ENCODE data around the gene CYTH1. TPM values are rescaled to one million over a fixed set of nuclear protein-coding genes. Genes with fewer than 3 reads are reported as not detected.

Gene CYTH1
- total and polyA plus RNA-seq, 5 donors from 2014 or later = 202 to 487 (median 206) TPM

DNA sequence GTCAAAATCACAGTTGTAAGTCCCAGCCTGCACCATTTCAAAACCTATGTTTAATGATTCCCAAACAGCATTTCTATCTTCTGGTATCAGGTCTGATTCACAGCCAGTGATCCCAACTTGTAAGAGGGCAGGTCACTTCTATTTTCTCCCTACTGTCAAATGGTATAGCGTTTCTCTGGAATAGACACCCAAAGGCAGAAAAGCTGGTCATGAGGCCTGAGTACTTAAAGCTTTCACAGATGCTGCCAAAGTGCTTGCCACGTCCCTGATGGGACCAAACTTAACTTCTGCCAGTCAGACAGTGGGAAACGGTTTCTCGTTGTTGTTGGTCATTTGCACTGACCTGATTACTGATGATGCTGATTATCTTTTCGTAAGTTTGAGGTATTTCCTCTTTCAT lies 43.4 kb downstream of the CYTH1 start:
- H3K27ac Mint-ChIP-seq = peak overlapping the region in 2 of 3 donors; percentile 70 to 88
- no peak for DNase-seq
- H3K27ac ChIP-seq (ENCODE audit: insufficient read depth, low read length, poor library complexity, severe bottlenecking) = no peak overlapping the region
- peaks cover 96% of the 10 kb centered on the region for H3K4me1 ChIP-seq (ENCODE audit: control insufficient read depth, insufficient read depth, low read length, poor library complexity, severe bottlenecking)
- peaks cover 39 to 94% (median 75%) of the 10 kb centered on the region in 4 donors for H3K4me1 Mint-ChIP-seq
- peak overlapping the region; percentile 38 for H3K4me3 ChIP-seq (ENCODE audit: low read depth, low read length)
- H3K9me3 ChIP-seq (ENCODE audit: control insufficient read depth in 2 of 2, low read length in 2 of 2) = no peaks in the 10 kb centered on the region
- H3K27me3 ChIP-seq (ENCODE audit: control insufficient read depth, insufficient read depth, low read length) = no peaks in the 10 kb centered on the region
- H3K36me3 ChIP-seq (ENCODE audit: control insufficient read depth, insufficient read depth, low read length) = peaks cover 24% of the 10 kb centered on the region
- peaks cover 0 to 2% (median 0%) of the 10 kb centered on the region in 7 donors for H3K9me3 Mint-ChIP-seq
- no peaks in the 10 kb centered on the region for H3K27me3 Mint-ChIP-seq
- ATAC-seq (ENCODE audit: low read depth in 2 of 2) = no peak
- peaks cover 20% of the 10 kb centered on the region for H3K36me3 Mint-ChIP-seq
- H3K4me3 Mint-ChIP-seq = peak overlapping the region; percentile 14 to 90 (median 86)

- H3K27ac ChIP-seq (ENCODE audit: insufficient read depth, low read length, poor library complexity, severe bottlenecking) = no peak overlapping the region
- H3K36me3 Mint-ChIP-seq = peaks cover 22% of the 10 kb centered on the region
- DNase-seq (no peak), ATAC-seq (ENCODE audit: low read depth in 2 of 2) (no peak)
- peaks cover 96% of the 10 kb centered on the region for H3K4me1 ChIP-seq (ENCODE audit: control insufficient read depth, insufficient read depth, low read length, poor library complexity, severe bottlenecking)
- H3K27ac Mint-ChIP-seq = no peak overlapping the region
- H3K4me3 Mint-ChIP-seq = peak overlapping the region; percentile 87 to 97 (median 92)
- H3K27me3 Mint-ChIP-seq = no peaks in the 10 kb centered on the region
- no peaks in the 10 kb centered on the region for H3K27me3 ChIP-seq (ENCODE audit: control insufficient read depth, insufficient read depth, low read length)
- H3K36me3 ChIP-seq (ENCODE audit: control insufficient read depth, insufficient read depth, low read length) = peaks cover 23% of the 10 kb centered on the region
- H3K4me1 Mint-ChIP-seq = peaks cover 42 to 94% (median 76%) of the 10 kb centered on the region in 4 donors
- no peaks in the 10 kb centered on the region for H3K9me3 ChIP-seq (ENCODE audit: control insufficient read depth in 2 of 2, low read length in 2 of 2)
- peaks cover 0 to 2% (median 0%) of the 10 kb centered on the region in 7 donors for H3K9me3 Mint-ChIP-seq
- H3K4me3 ChIP-seq (ENCODE audit: low read depth, low read length) = peak overlapping the region; percentile 88
These were observed 43.8 kb downstream of the CYTH1 start for GRCh38 chr17:78738278-78738677.

GRCh38 chr17:78737332-78737731 lies 44.7 kb downstream of the CYTH1 start:
- Mint-ChIP-seq H3K36me3 (peaks cover 21% of the 10 kb centered on the region), H3K4me3 (peak overlapping the region; percentile 87 to 97 (median 92)), H3K9me3 (peaks cover 0 to 2% (median 0%) of the 10 kb centered on the region in 7 donors), H3K27ac (peak overlapping the region; percentile 88 to 99 (median 94)), H3K4me1 (peaks cover 39 to 93% (median 76%) of the 10 kb centered on the region in 4 donors), H3K27me3 (no peaks in the 10 kb centered on the region)
- no peaks in the 10 kb centered on the region for H3K9me3 ChIP-seq (ENCODE audit: control insufficient read depth in 2 of 2, low read length in 2 of 2)
- DNase-seq (no peak), ATAC-seq (ENCODE audit: low read depth in 2 of 2) (no peak)
- H3K27ac ChIP-seq (ENCODE audit: insufficient read depth, low read length, poor library complexity, severe bottlenecking) = peak overlapping the region; percentile 74
- H3K27me3 ChIP-seq (ENCODE audit: control insufficient read depth, insufficient read depth, low read length) = no peaks in the 10 kb centered on the region
- peaks cover 18% of the 10 kb centered on the region for H3K36me3 ChIP-seq (ENCODE audit: control insufficient read depth, insufficient read depth, low read length)
- H3K4me1 ChIP-seq (ENCODE audit: control insufficient read depth, insufficient read depth, low read length, poor library complexity, severe bottlenecking) = peaks cover 96% of the 10 kb centered on the region
- H3K4me3 ChIP-seq (ENCODE audit: low read depth, low read length) = peak overlapping the region; percentile 88

DNA sequence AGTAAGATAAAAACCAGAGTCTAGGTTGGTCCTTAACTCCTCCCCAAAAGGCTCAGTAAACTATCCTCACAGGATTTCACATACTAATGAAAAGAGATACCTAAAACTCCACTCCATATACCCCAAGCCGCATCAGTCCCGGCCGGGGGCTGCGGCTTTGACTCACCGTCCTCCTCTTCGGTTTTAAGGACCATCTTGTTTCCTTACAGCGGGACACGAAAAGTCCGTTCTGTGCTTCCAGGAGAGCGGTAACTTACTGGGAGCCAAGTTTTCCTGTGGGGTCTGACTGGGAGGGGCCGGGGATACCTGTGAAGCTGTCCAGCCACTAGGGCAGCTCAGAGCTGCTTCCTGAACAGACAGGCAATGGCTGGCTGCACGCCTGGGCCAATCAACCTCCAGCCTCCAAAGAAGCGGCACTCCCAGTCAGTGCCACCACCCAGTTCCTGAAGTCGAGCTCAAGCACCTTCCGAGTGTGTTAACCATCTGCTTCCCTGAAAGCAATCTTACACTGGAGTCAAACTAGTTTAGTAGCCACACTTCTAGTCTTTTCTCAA lies 45.5 kb downstream of the CYTH1 start:
- H3K27me3 Mint-ChIP-seq = no peaks in the 10 kb centered on the region
- Histone ChIP-seq H3K9me3 (ENCODE audit: control insufficient read depth in 2 of 2, low read length in 2 of 2) (no peaks in the 10 kb centered on the region), H3K4me3 (ENCODE audit: low read depth, low read length) (peak overlapping the region; percentile 88), H3K27ac (ENCODE audit: insufficient read depth, low read length, poor library complexity, severe bottlenecking) (peak overlapping the region; percentile 74), H3K4me1 (ENCODE audit: control insufficient read depth, insufficient read depth, low read length, poor library complexity, severe bottlenecking) (peaks cover 96% of the 10 kb centered on the region), H3K36me3 (ENCODE audit: control insufficient read depth, insufficient read depth, low read length) (peaks cover 19% of the 10 kb centered on the region), H3K27me3 (ENCODE audit: control insufficient read depth, insufficient read depth, low read length) (no peaks in the 10 kb centered on the region)
- H3K9me3 Mint-ChIP-seq = peaks cover 0 to 2% (median 0%) of the 10 kb centered on the region in 7 donors
- ATAC-seq (ENCODE audit: low read depth in 2 of 2) = peak; percentile 74 to 82
- peaks cover 25% of the 10 kb centered on the region for H3K36me3 Mint-ChIP-seq
- H3K4me3 Mint-ChIP-seq = peak overlapping the region; percentile 87 to 97 (median 92)
- peak overlapping the region; percentile 88 to 99 (median 94) for H3K27ac Mint-ChIP-seq
- DNase-seq = peak; percentile 60 to 83 (median 71)
- peaks cover 39 to 93% (median 77%) of the 10 kb centered on the region in 4 donors for H3K4me1 Mint-ChIP-seq

- DNase-seq = peak in 2 of 3 donors; percentile 51 to 70
- ATAC-seq (ENCODE audit: low read depth in 2 of 2) = peak; percentile 29 to 32
- Mint-ChIP-seq H3K9me3 (peaks cover 0 to 2% (median 0%) of the 10 kb centered on the region in 7 donors), H3K27me3 (no peaks in the 10 kb centered on the region), H3K36me3 (peaks cover 23% of the 10 kb centered on the region), H3K27ac (peak overlapping the region; percentile 88 to 99 (median 94)), H3K4me3 (peak overlapping the region; percentile 87 to 97 (median 92)), H3K4me1 (peaks cover 43 to 92% (median 78%) of the 10 kb centered on the region in 4 donors)
- H3K36me3 ChIP-seq (ENCODE audit: control insufficient read depth, insufficient read depth, low read length) = peaks cover 13% of the 10 kb centered on the region
- no peaks in the 10 kb centered on the region for H3K27me3 ChIP-seq (ENCODE audit: control insufficient read depth, insufficient read depth, low read length)
- H3K9me3 ChIP-seq (ENCODE audit: control insufficient read depth in 2 of 2, low read length in 2 of 2) = no peaks in the 10 kb centered on the region
- H3K27ac ChIP-seq (ENCODE audit: insufficient read depth, low read length, poor library complexity, severe bottlenecking) = peak overlapping the region; percentile 74
- H3K4me1 ChIP-seq (ENCODE audit: control insufficient read depth, insufficient read depth, low read length, poor library complexity, severe bottlenecking) = peaks cover 96% of the 10 kb centered on the region
- H3K4me3 ChIP-seq (ENCODE audit: low read depth, low read length) = peak overlapping the region; percentile 88
These were observed 46.1 kb downstream of the CYTH1 start for GRCh38 chr17:78735832-78736525.

DNA sequence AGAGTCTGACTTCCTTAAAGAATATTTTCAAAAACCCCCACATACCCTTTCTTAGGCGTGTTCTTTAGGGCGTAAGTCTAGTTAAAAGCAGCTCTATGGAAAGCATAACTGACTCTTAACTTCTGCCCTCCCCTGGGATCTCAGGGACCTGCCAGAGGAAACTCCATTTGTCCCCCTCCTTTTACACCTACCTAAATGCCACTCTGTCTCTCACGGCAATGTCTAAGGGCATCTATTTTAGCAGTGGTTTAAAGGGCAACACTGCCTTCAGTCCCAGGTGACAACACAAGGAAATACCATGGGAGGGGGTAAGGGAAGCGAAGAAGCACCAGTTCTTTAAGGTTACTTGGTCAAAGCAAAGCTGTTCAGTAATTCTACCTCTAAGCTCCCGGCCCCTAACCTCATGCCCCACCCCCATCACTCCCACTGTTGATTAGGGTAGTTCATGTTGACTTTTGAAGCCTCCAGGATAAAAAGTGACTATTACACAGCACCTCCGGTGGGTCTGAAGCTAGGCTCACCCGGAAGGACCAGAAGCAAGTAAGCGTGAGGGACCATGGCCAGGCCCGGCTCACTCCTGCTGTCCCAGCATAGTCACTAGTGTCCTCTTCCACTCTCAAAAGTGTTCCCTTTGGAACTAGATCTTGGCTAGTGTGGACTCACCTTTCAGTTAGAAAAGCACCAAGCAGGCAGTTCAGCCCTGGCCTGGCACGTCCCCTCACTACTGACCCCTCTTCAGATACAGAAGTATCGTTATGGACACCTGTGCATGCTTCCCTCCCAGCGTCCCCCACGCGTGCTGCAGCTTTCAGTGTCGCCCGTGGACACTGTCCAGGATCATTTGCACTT lies 47.1 kb downstream of the CYTH1 start:
- Histone ChIP-seq H3K27ac (ENCODE audit: insufficient read depth, low read length, poor library complexity, severe bottlenecking) (peak overlapping the region; percentile 74), H3K4me3 (ENCODE audit: low read depth, low read length) (peak overlapping the region; percentile 88), H3K4me1 (ENCODE audit: control insufficient read depth, insufficient read depth, low read length, poor library complexity, severe bottlenecking) (peaks cover 93% of the 10 kb centered on the region), H3K27me3 (ENCODE audit: control insufficient read depth, insufficient read depth, low read length) (no peaks in the 10 kb centered on the region), H3K36me3 (ENCODE audit: control insufficient read depth, insufficient read depth, low read length) (peaks cover 12% of the 10 kb centered on the region), H3K9me3 (ENCODE audit: control insufficient read depth in 2 of 2, low read length in 2 of 2) (no peaks in the 10 kb centered on the region)
- Mint-ChIP-seq H3K4me1 (peaks cover 45 to 89% (median 75%) of the 10 kb centered on the region in 4 donors), H3K36me3 (peaks cover 18% of the 10 kb centered on the region), H3K27me3 (no peaks in the 10 kb centered on the region), H3K9me3 (peaks cover 0 to 2% (median 0%) of the 10 kb centered on the region in 7 donors), H3K27ac (peak overlapping the region; percentile 88 to 99 (median 94)), H3K4me3 (peak overlapping the region; percentile 87 to 97 (median 92))
- peak; percentile 12 to 17 for ATAC-seq (ENCODE audit: low read depth in 2 of 2)
- peak in 1 of 3 donors; percentile 27 for DNase-seq

DNA sequence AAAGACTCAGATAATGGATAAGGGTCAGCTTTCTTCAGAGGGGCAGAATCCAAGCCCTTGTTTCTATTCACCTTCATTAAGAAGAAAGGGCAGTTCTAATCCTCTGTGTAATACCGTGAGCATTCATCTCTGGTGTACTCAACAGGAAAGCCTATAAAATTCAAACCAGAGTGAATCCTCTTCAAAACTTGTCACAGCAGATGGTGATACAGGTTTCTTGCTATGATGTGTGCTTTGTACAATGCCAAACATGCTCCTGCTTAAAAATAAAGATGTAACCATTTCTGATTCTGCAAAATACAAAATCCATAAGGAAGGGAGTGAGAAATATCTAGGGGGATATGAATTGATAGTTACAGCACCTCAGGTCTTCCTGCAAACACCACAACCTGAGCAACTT lies 49.7 kb downstream of the CYTH1 start:
- no peak for ATAC-seq (ENCODE audit: low read depth in 2 of 2)

More for the DNA sequence above, 49.7 kb downstream of the CYTH1 start:
- DNase-seq = no peak
- Histone ChIP-seq H3K4me3 (ENCODE audit: low read depth, low read length) (peak overlapping the region; percentile 44), H3K27ac (ENCODE audit: insufficient read depth, low read length, poor library complexity, severe bottlenecking) (peak overlapping the region; percentile 37), H3K4me1 (ENCODE audit: control insufficient read depth, insufficient read depth, low read length, poor library complexity, severe bottlenecking) (peaks cover 93% of the 10 kb centered on the region), H3K9me3 (ENCODE audit: control insufficient read depth in 2 of 2, low read length in 2 of 2) (no peaks in the 10 kb centered on the region), H3K36me3 (ENCODE audit: control insufficient read depth, insufficient read depth, low read length) (peaks cover 12% of the 10 kb centered on the region), H3K27me3 (ENCODE audit: control insufficient read depth, insufficient read depth, low read length) (no peaks in the 10 kb centered on the region)
- Mint-ChIP-seq H3K36me3 (peaks cover 12% of the 10 kb centered on the region), H3K9me3 (peaks cover 0 to 2% (median 0%) of the 10 kb centered on the region in 7 donors), H3K27ac (peak overlapping the region in 2 of 3 donors; percentile 44 to 60), H3K4me1 (peaks cover 38 to 88% (median 75%) of the 10 kb centered on the region in 4 donors), H3K27me3 (no peaks in the 10 kb centered on the region), H3K4me3 (peak overlapping the region; percentile 58 to 81 (median 68))
